H1 (cell line): Measurements from ENCODE around the gene PUSL1. TPM values are rescaled to one million over a fixed set of nuclear protein-coding genes. Genes with fewer than 3 reads are reported as not detected.

Source experiments
- CTCF ChIA-PET: fragments of 300-600 bp; sonication (Branson Sonifier 250); formaldehyde crosslinking; loops from one replicate; lab custom pipeline; 2021; ENCODE audit not compliant: partially characterized antibody; lab: Charles Lee
- POLR2A ChIA-PET: fragments of 300-600 bp; sonication (Branson Sonifier 250); formaldehyde crosslinking; loops from one replicate; lab custom pipeline; 2021; ENCODE audit warnings: inconsistent platforms; ENCODE audit not compliant: partially characterized antibody; lab: Charles Lee
- DNase-seq, 2 experiments: peaks; one replicate each; pipeline versions ENCODE4 v3.0.0 to v3.0.0-alpha.2; 2010 to 2022; ENCODE audit warnings: low spot score in 2 of 2, low read depth in 1 of 2, mixed read lengths in 1 of 2
- FAIRE-seq: peaks from 2 replicates; lab custom pipeline; 2011; peaks lifted over from hg19 to GRCh38; lab: Jason Lieb, UNC
- H2AFZ ChIP-seq: 2 replicates; pipeline ENCODE4 v1.8.1; 2012; ENCODE audit warnings: low read length, inconsistent platforms
- H2AK5ac ChIP-seq: 2 replicates; pipeline ENCODE4 v1.6.1; 2013; ENCODE audit warnings: low read depth, low read length
- H2BK120ac ChIP-seq: replicated peaks from 2 replicates; pipeline ENCODE3; 2013; ENCODE audit warnings: low read depth, low read length, inconsistent platforms
- H2BK12ac ChIP-seq: 2 replicates; pipeline ENCODE4 v1.6.1; 2013; ENCODE audit warnings: low read depth, low read length
- H2BK15ac ChIP-seq: 2 replicates; pipeline ENCODE4 v1.6.1; 2013; ENCODE audit warnings: low read length
- H2BK20ac ChIP-seq: 2 replicates; pipeline ENCODE4 v1.6.1; 2013; ENCODE audit warnings: low read length
- H2BK5ac ChIP-seq: 2 replicates; pipeline ENCODE4 v1.6.1; 2013; ENCODE audit warnings: low read depth, low read length
- H3K14ac ChIP-seq: 2 replicates; pipeline ENCODE4 v1.6.1; 2013; ENCODE audit warnings: inconsistent platforms; ENCODE audit not compliant: insufficient read length
- H3K18ac ChIP-seq: 2 replicates; pipeline ENCODE4 v1.6.1; 2013; ENCODE audit warnings: low read length; ENCODE audit errors: extremely low read depth
- H3K23ac ChIP-seq: 2 replicates; pipeline ENCODE4 v1.6.1; 2013; ENCODE audit warnings: inconsistent platforms; ENCODE audit not compliant: insufficient read length
- H3K23me2 ChIP-seq: 2 replicates; pipeline ENCODE4 v1.6.1; 2013; ENCODE audit warnings: low read depth, low read length
- H3K27ac ChIP-seq: 2 replicates; pipeline ENCODE4 v1.6.1; 2011; ENCODE audit warnings: low read depth, low read length, inconsistent platforms
- H3K27me3 ChIP-seq, 4 experiments: replicated peaks in 1 of 4; 1 replicate in 1 of 4; 2 replicates in 3 of 4; pipeline versions ENCODE4 v1.6.1 to v1.8.1; 2011 to 2013; ENCODE audit warnings: low read length in 3 of 4, mild to moderate bottlenecking in 3 of 4, inconsistent platforms in 2 of 4, mixed read lengths in 2 of 4, moderate library complexity in 1 of 4; ENCODE audit not compliant: control insufficient read depth in 3 of 4, insufficient read depth in 3 of 4; ENCODE audit errors: extremely low read depth in 1 of 4
- H3K36me3 ChIP-seq, 4 experiments: 2 replicates each; pipeline versions ENCODE4 v1.6.1 to v1.8.1; 2011 to 2013; ENCODE audit warnings: mild to moderate bottlenecking in 4 of 4, low read length in 3 of 4, moderate library complexity in 2 of 4, control low read depth in 1 of 4, inconsistent platforms in 1 of 4; ENCODE audit not compliant: insufficient read depth in 4 of 4, control insufficient read depth in 2 of 4
- H3K4ac ChIP-seq: replicated peaks from 2 replicates; pipeline ENCODE3; 2013; ENCODE audit warnings: low read length, low read depth, mixed read lengths, inconsistent platforms; ENCODE audit not compliant: insufficient read length
- H3K4me1 ChIP-seq, 4 experiments: replicated peaks in 1 of 4; 1 replicate in 1 of 4; 2 replicates in 3 of 4; pipeline versions ENCODE4 v1.6.1 to v1.8.1; 2011 to 2013; ENCODE audit warnings: low read length in 3 of 4, inconsistent platforms in 2 of 4, mixed read lengths in 1 of 4; ENCODE audit not compliant: insufficient read depth in 4 of 4, control insufficient read depth in 3 of 4
- H3K4me2 ChIP-seq, 2 experiments: 2 replicates each; pipeline versions ENCODE4 v1.6.1 to v1.8.1; 2011 to 2013; ENCODE audit warnings: low read depth in 2 of 2, low read length in 2 of 2, control low read depth in 1 of 2, inconsistent platforms in 1 of 2, mild to moderate bottlenecking in 1 of 2; ENCODE audit not compliant: insufficient read depth in 1 of 2
- H3K4me3 ChIP-seq, 4 experiments: fragments of 200-600, 300-600 bp in 1 of 4; sonication (generic), shearing (Covaris generic), sonication (Bioruptor Twin) in 1 of 4; 2 replicates each; pipeline versions ENCODE4 v1.5.1 to v1.8.1; 2011 to 2016; ENCODE audit warnings: low read length in 4 of 4, low read depth in 3 of 4, control low read depth in 2 of 4, inconsistent platforms in 2 of 4, mild to moderate bottlenecking in 2 of 4, mixed read lengths in 1 of 4, moderate library complexity in 1 of 4; ENCODE audit not compliant: insufficient read depth in 2 of 4; ENCODE audit errors: extremely low read depth in 1 of 4
- H3K56ac ChIP-seq: replicated peaks from 2 replicates; pipeline ENCODE3; 2013; ENCODE audit warnings: low read depth, mild to moderate bottlenecking, mixed read lengths, low read length, inconsistent platforms; ENCODE audit not compliant: insufficient read length
- H3K79me1 ChIP-seq: 2 replicates; pipeline ENCODE4 v1.6.1; 2013; ENCODE audit warnings: low read depth, low read length, control low read depth
- H3K79me2 ChIP-seq, 2 experiments: 2 replicates each; pipeline versions ENCODE4 v1.6.1 to v1.8.1; 2012 to 2013; ENCODE audit warnings: low read length in 2 of 2, mild to moderate bottlenecking in 2 of 2, inconsistent platforms in 1 of 2; ENCODE audit not compliant: insufficient read depth in 2 of 2, control insufficient read depth in 1 of 2
- H3K9ac ChIP-seq, 4 experiments: replicated peaks in 1 of 4; 1 replicate in 1 of 4; 2 replicates in 3 of 4; pipeline versions ENCODE4 v1.6.1 to v1.8.1; 2011 to 2013; ENCODE audit warnings: low read depth in 3 of 4, low read length in 3 of 4, control low read depth in 2 of 4, mild to moderate bottlenecking in 2 of 4, moderate library complexity in 2 of 4, inconsistent platforms in 1 of 4; ENCODE audit errors: extremely low read depth in 1 of 4
- H3K9me3 ChIP-seq, 2 experiments: 2 replicates each; pipeline versions ENCODE4 v1.6.1 to v1.8.1; 2012 to 2013; ENCODE audit warnings: mild to moderate bottlenecking in 2 of 2, moderate library complexity in 2 of 2, control low read depth in 1 of 2, inconsistent platforms in 1 of 2, low read depth in 1 of 2, low read length in 1 of 2, mixed read lengths in 1 of 2; ENCODE audit not compliant: insufficient read depth in 2 of 2
- H4K20me1 ChIP-seq, 2 experiments: replicated peaks in 1 of 2; 2 replicates each; pipeline versions ENCODE3 to v1.8.1; 2011 to 2013; ENCODE audit warnings: inconsistent platforms in 2 of 2, low read length in 2 of 2, mild to moderate bottlenecking in 1 of 2; ENCODE audit not compliant: insufficient read depth in 2 of 2, control insufficient read depth in 1 of 2
- H4K5ac ChIP-seq: 2 replicates; pipeline ENCODE4 v1.6.1; 2013; ENCODE audit warnings: low read length, low read depth, mixed read lengths, inconsistent platforms; ENCODE audit not compliant: insufficient read length
- H4K8ac ChIP-seq: 2 replicates; pipeline ENCODE4 v1.8.0; 2013; ENCODE audit warnings: mild to moderate bottlenecking, moderate library complexity, low read length, inconsistent platforms; ENCODE audit not compliant: insufficient read depth; ENCODE audit errors: extremely low read depth
- H4K91ac ChIP-seq: replicated peaks from 2 replicates; pipeline ENCODE3; 2013; ENCODE audit warnings: low read length, mixed read lengths, inconsistent platforms; ENCODE audit not compliant: insufficient read length
- BCL11A ChIP-seq, 2 experiments: IDR thresholded peaks; one replicate each; pipeline ENCODE4 v1.6.1; 2011; ENCODE audit warnings: low read depth in 2 of 2, low read length in 2 of 2, mild to moderate bottlenecking in 2 of 2
- CEBPB ChIP-seq: IDR thresholded peaks from 2 replicates; pipeline ENCODE4 v1.6.1; 2012; ENCODE audit warnings: low read depth, low read length
- CHD1 ChIP-seq: IDR thresholded peaks from 2 replicates; pipeline ENCODE4 v1.6.1; 2012; ENCODE audit warnings: low read depth, low read length, improper control_type of control experiment
- CHD2 ChIP-seq: IDR thresholded peaks from 2 replicates; pipeline ENCODE4 v1.6.1; 2012; ENCODE audit warnings: low read length, improper control_type of control experiment
- CTBP2 ChIP-seq: IDR thresholded peaks from 2 replicates; pipeline ENCODE4 v1.7.0; 2011; ENCODE audit warnings: borderline replicate concordance, mild to moderate bottlenecking, moderate library complexity, mixed read lengths, low read length; ENCODE audit not compliant: insufficient read depth, insufficient read length
- EGR1 ChIP-seq: IDR thresholded peaks from 2 replicates; pipeline ENCODE4 v1.6.1; 2011; ENCODE audit warnings: low read depth, low read length, borderline replicate concordance
- HDAC6 ChIP-seq: IDR thresholded peaks from one replicate; pipeline ENCODE4 v1.7.1; 2012; ENCODE audit warnings: low read depth, mild to moderate bottlenecking, inconsistent platforms, low read length, moderate library complexity
- NANOG ChIP-seq: IDR thresholded peaks from 2 replicates; pipeline ENCODE4 v1.6.1; 2011; ENCODE audit warnings: low read length, low read depth, mild to moderate bottlenecking, inconsistent platforms; ENCODE audit not compliant: insufficient read depth, poor library complexity, severe bottlenecking
- PHF8 ChIP-seq: fragments of 200-600 bp; sonication (generic); conservative IDR thresholded peaks from 2 replicates; pipeline ENCODE4 v1.7.1; 2012; ENCODE audit warnings: low read depth, mild to moderate bottlenecking, inconsistent platforms, low read length, moderate library complexity
- POLR2A ChIP-seq, 2 experiments: IDR thresholded peaks; 1 replicate in 1 of 2; 2 replicates in 1 of 2; pipeline ENCODE4 v1.6.1; 2011; ENCODE audit warnings: low read depth in 2 of 2, low read length in 2 of 2, mild to moderate bottlenecking in 2 of 2; ENCODE audit errors: control extremely low read depth in 1 of 2
- RAD21 ChIP-seq, 2 experiments: IDR thresholded peaks in 1 of 2; conservative IDR thresholded peaks in 1 of 2; 2 replicates each; pipeline ENCODE4 v1.6.1; 2011; ENCODE audit warnings: low read depth in 2 of 2, low read length in 2 of 2, improper control_type of control experiment in 1 of 2, inconsistent platforms in 1 of 2, mild to moderate bottlenecking in 1 of 2, moderate library complexity in 1 of 2
- SIN3A ChIP-seq, 2 experiments: IDR thresholded peaks in 1 of 2; conservative IDR thresholded peaks in 1 of 2; 2 replicates each; pipeline ENCODE4 v1.6.1; 2011 to 2012; ENCODE audit warnings: low read length in 2 of 2, improper control_type of control experiment in 1 of 2, low read depth in 1 of 2, mild to moderate bottlenecking in 1 of 2
- TCF12 ChIP-seq: IDR thresholded peaks from 2 replicates; pipeline ENCODE4 v1.6.1; 2011; ENCODE audit warnings: low read depth, mild to moderate bottlenecking, low read length
- YY1 ChIP-seq: IDR thresholded peaks from 2 replicates; pipeline ENCODE4 v1.6.1; 2011; ENCODE audit warnings: low read depth, mild to moderate bottlenecking, low read length
- WGBS, 2 experiments: shearing (Covaris generic) in 1 of 2; methylation state at CpG; one replicate each; pipeline versions ENCODE4 v1.1.6 to v1.1.7; 2013 to 2015; ENCODE audit warnings: low lambda C conversion rate in 2 of 2, mixed read lengths in 2 of 2, inconsistent platforms in 1 of 2, low coverage in 1 of 2, missing lambda C conversion rate in 1 of 2; ENCODE audit not compliant: insufficient replicate concordance in 2 of 2, insufficient coverage in 1 of 2, insufficient read length in 1 of 2; ENCODE audit errors: extremely low coverage in 1 of 2, missing lambda C conversion rate in 1 of 2; 5-methylcytosine and 5-hydroxymethylcytosine counted together
- polyA plus RNA-seq, 7 experiments: library from polyadenylated mRNA; depleted of rRNA in 3 of 7; stranded (reverse) in 5 of 7; unstranded in 2 of 7; fragments of >200 nt in 5 of 7; fragments of 200-250 nt in 2 of 7; gene quantifications; 1 replicate in 5 of 7; 2 replicates in 1 of 7; 4 replicates in 1 of 7; pipeline versions ENCODE4 v1.2.1 to v1.2.3, GENCODE V29; 2011 to 2013; ENCODE audit warnings: missing spikeins in 2 of 7, mixed read lengths in 2 of 7
- total RNA-seq: library from RNA; stranded (reverse); fragmentation: NEBNext Ultra II Directional; extraction: Animal tissue kit (Norgen Biotek cat#: 25700); gene quantifications from 2 replicates; pipeline ENCODE4 v1.2.1, GENCODE V29; 2021

PUSL1 gene
- total and polyA plus RNA-seq, 2 of the 8 experiments (the other 6 are each of a cell fraction or from before 2014, with no cell fraction given) = 38.8 to 87.4 TPM

DNA sequence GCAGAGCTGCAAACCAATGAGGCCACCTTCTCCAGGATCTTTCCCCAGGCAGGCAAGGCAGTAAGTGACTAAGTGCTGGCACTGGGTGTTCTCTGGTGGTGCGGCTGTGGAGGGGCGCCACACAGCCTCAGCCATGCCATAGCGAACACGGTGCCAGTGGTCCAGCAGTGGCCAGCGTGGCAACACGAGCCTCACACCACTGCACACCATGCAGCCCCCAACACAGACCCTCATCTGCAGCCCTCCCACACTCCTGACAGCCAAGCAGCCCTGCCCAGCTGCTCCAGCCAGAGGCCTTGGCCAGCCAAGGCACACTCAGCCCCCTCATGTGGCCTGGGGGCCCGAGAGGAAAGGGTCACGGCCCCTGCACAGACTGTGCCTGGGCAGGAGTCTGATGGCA, 13.1 kb downstream of the PUSL1 start:
- Histone ChIP-seq H4K20me1 (peaks cover 25 to 40% of the 10 kb centered on the region in 2 experiments), H3K9ac (no peak overlapping the region)
- TF ChIP-seq RAD21 (IDR thresholded peaks at IDR 0.05 in 1 of 2, conservative IDR thresholded peaks at IDR 0.05 in 1 of 2; ENCODE audit: low read depth in 2 of 2, low read length in 2 of 2) = no peak
- TF ChIP-seq EGR1 = no peak
- no peak for TF ChIP-seq YY1
- TF ChIP-seq TCF12 = no peak
- no peak for TF ChIP-seq POLR2A (IDR thresholded peaks at IDR 0.05; ENCODE audit: control extremely low read depth in 1 of 2, low read depth in 2 of 2, low read length in 2 of 2)
- no peak for TF ChIP-seq CTBP2
- no peak for TF ChIP-seq CHD2
- TF ChIP-seq CEBPB = no peak
- no peak for TF ChIP-seq PHF8
- TF ChIP-seq HDAC6 = no peak
- TF ChIP-seq SIN3A (conservative IDR thresholded peaks at IDR 0.05 in 1 of 2, IDR thresholded peaks at IDR 0.05 in 1 of 2; ENCODE audit: low read depth in 1 of 2, low read length in 2 of 2) = no peak
- TF ChIP-seq NANOG = no peak
- no peak for TF ChIP-seq BCL11A (IDR thresholded peaks at IDR 0.05; ENCODE audit: low read depth in 2 of 2, low read length in 2 of 2)
- TF ChIP-seq CHD1 = no peak

More for the DNA sequence above, 13.1 kb downstream of the PUSL1 start:
- Histone ChIP-seq H3K4me2 (no peak overlapping the region), H2BK120ac (no peak overlapping the region), H3K4me3 (no peak overlapping the region), H3K79me1 (peaks cover 41% of the 10 kb centered on the region), H3K27me3 (no peaks in the 10 kb centered on the region), H3K9me3 (no peaks in the 10 kb centered on the region), H3K56ac (no peak overlapping the region), H2AFZ (no peak overlapping the region), H3K18ac (no peak overlapping the region), H4K8ac (no peak overlapping the region), H3K27ac (no peak overlapping the region), H3K23me2 (peaks cover 7% of the 10 kb centered on the region; the same call in 1 of the 2 replicates), H4K5ac (no peak overlapping the region), H3K4me1 (peaks cover 0 to 13% (median 4%) of the 10 kb centered on the region in 4 experiments; a peak in 5 of 7 replicates), H4K91ac (no peak overlapping the region), H3K79me2 (peaks cover 12 to 58% of the 10 kb centered on the region in 2 experiments; a peak in 3 of 4 replicates), H3K14ac (no peak overlapping the region), H2BK12ac (no peak overlapping the region), H2BK5ac (no peak overlapping the region), H3K36me3 (peaks cover 0 to 12% (median 6%) of the 10 kb centered on the region in 4 experiments; a peak in 6 of 8 replicates), H3K23ac (no peak overlapping the region), H2BK15ac (no peak overlapping the region), H2AK5ac (no peak overlapping the region), H2BK20ac (no peak overlapping the region), H3K4ac (no peak overlapping the region)
- 93% methylated on average over 8 of the region's 8 CpGs; no CpG with 5 or more reads in 1 of the 2 experiments for WGBS, 2 experiments
- DNase-seq (no peak), FAIRE-seq (no peak)
- ChIA-PET POLR2A (interaction anchor here (1.1 to 3.0 kb wide), 5 partner anchors 9 to 27 kb away, joined by 3 to 20 read pairs (median 6); partner anchors contain the start of gene TAS1R3), CTCF (interaction anchor here (0.7 to 1.7 kb wide), 2 partner anchors 20 to 22 kb away, joined by 3 to 6 read pairs; no protein-coding TSS in a partner anchor)
